ENCODE measurements around the gene PARD6A. TPM values are rescaled to one million over a fixed set of nuclear protein-coding genes. Genes with fewer than 3 reads are reported as not detected.

The PARD6A gene
- total RNA-seq, 1 experiment from 2014 or later, result 10.8 TPM

DNA sequence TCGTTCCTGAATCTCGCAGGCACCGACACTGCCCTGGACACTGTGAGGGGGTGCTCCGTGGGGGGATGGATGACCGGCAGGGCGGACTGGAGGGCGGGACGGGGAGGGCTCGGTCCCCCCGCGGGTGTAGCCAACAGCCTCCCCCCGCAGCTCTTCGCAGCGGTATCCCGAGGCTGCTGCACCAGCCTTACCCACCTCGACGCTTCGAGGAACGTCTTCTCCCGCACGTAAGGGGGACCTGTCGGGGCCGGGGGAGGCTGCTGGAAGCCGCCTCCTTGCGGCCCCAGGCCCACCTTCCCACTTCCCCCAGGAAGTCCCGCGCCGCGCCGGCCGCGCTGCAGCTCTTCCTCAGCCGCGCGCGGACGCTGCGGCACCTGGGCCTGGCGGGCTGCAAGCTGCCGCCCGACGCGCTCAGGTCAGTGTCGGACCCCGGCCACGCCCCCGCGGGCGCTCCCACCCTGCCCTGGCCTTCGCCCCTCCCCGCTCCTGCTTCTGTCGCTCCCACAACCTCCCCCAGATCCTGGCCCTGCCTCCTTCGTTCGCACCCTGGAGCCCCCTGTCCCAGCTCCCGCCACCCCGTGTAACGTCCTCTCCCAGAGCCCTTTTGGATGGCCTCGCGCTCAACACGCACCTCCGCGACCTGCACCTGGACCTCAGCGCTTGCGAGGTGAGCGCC is 12.5 kb upstream of the PARD6A start:
- Mint-ChIP-seq H3K27me3 (ENCODE audit: low read depth) (peaks cover 9% of the 10 kb centered on the region), H3K27ac (no peak overlapping the region; a peak in 1 of 7 replicates), H3K4me1 (peaks cover 3 to 9% of the 10 kb centered on the region in 2 experiments; a peak in 3 of 4 replicates), H3K4me3 (no peak overlapping the region), H3K9me3 (no peaks in the 10 kb centered on the region), H3K36me3 (ENCODE audit: insufficient read depth in 1 of 3, low read depth in 3 of 3) (peaks cover 6 to 28% (median 25%) of the 10 kb centered on the region in 3 experiments; a peak in 6 of 7 replicates)
- no peak overlapping the region for H3K27ac ChIP-seq (ENCODE audit: insufficient read length, low read depth, low read length)
- TF ChIP-seq, protein P1, sequence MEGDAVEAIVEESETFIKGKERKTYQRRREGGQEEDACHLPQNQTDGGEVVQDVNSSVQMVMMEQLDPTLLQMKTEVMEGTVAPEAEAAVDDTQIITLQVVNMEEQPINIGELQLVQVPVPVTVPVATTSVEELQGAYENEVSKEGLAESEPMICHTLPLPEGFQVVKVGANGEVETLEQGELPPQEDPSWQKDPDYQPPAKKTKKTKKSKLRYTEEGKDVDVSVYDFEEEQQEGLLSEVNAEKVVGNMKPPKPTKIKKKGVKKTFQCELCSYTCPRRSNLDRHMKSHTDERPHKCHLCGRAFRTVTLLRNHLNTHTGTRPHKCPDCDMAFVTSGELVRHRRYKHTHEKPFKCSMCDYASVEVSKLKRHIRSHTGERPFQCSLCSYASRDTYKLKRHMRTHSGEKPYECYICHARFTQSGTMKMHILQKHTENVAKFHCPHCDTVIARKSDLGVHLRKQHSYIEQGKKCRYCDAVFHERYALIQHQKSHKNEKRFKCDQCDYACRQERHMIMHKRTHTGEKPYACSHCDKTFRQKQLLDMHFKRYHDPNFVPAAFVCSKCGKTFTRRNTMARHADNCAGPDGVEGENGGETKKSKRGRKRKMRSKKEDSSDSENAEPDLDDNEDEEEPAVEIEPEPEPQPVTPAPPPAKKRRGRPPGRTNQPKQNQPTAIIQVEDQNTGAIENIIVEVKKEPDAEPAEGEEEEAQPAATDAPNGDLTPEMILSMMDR (conservative IDR thresholded peaks at IDR 0.05), result no peak
- no peaks in the 10 kb centered on the region for H3K79me1 ChIP-seq (ENCODE audit: insufficient read depth, low read depth, low read length, poor library complexity, severe bottlenecking)
- no peaks in the 10 kb centered on the region for H3K9me3 ChIP-seq (ENCODE audit: control insufficient read depth, low read depth, low read length)
- H3K23ac ChIP-seq (ENCODE audit: insufficient read length, low read depth, low read length), result no peak overlapping the region
- no peaks in the 10 kb centered on the region for H3K4me1 ChIP-seq (ENCODE audit: insufficient read depth, low read length)
- H4K91ac ChIP-seq (ENCODE audit: insufficient read length, low read depth, low read length), result no peak overlapping the region
- no peak overlapping the region for H2BK5ac ChIP-seq (ENCODE audit: insufficient read length, low read length)
- no peak overlapping the region for H2AFZ ChIP-seq (ENCODE audit: low read length)
- H3K9ac ChIP-seq (ENCODE audit: extremely low read depth, insufficient read length, low read length), result no peak overlapping the region
- H3K14ac ChIP-seq (ENCODE audit: insufficient read depth, low read length), result no peak overlapping the region
- H3K56ac ChIP-seq (ENCODE audit: insufficient read length, low read depth, low read length), result no peak overlapping the region
- no peak overlapping the region for H3K4me2 ChIP-seq (ENCODE audit: insufficient read depth, insufficient read length, low read length)
- no peak overlapping the region for H2BK12ac ChIP-seq (ENCODE audit: insufficient read length, low read depth, low read length)
- no peaks in the 10 kb centered on the region for H3K79me2 ChIP-seq (ENCODE audit: insufficient read depth, low read length)
- H2AK5ac ChIP-seq (ENCODE audit: insufficient read length, low read length), result no peak overlapping the region
- no peak overlapping the region for H3K4ac ChIP-seq (ENCODE audit: low read depth, low read length)
- H3T11ph ChIP-seq (ENCODE audit: low read length), result no peak overlapping the region
- no peak overlapping the region for H3K18ac ChIP-seq (ENCODE audit: insufficient read length, low read depth, low read length)
- H2BK20ac ChIP-seq (ENCODE audit: low read depth, low read length, poor library complexity, severe bottlenecking), result no peak overlapping the region
- peak; percentile 70 for DNase-seq
- H4K5ac ChIP-seq (ENCODE audit: insufficient read length, low read depth, low read length), result no peak overlapping the region
- no peak overlapping the region for H2BK15ac ChIP-seq (ENCODE audit: low read depth, low read length)
- no peaks in the 10 kb centered on the region for H4K20me1 ChIP-seq (ENCODE audit: control insufficient read depth, insufficient read depth, insufficient read length)
- H4K8ac ChIP-seq (replicated peaks; ENCODE audit: insufficient read length, low read depth, low read length), result no peak overlapping the region
- no peak overlapping the region for H2BK120ac ChIP-seq (ENCODE audit: low read depth, low read length, poor library complexity, severe bottlenecking)
- WGBS (ENCODE audit: extremely low coverage, insufficient read length, low lambda C conversion rate), result no CpG with 5 or more reads among the region's 65 CpGs
- H3K23me2 ChIP-seq (ENCODE audit: insufficient read length, low read depth, low read length, poor library complexity, severe bottlenecking), result peaks cover 9% of the 10 kb centered on the region
- H3K27me3 ChIP-seq (ENCODE audit: insufficient read depth, low read length), result no peaks in the 10 kb centered on the region; the same call in 1 of the 2 replicates
